Stomach (tissue), 9 donors: ENCODE results near the gene HELZ2. TPM values are rescaled to one million over a fixed set of nuclear protein-coding genes. Genes with fewer than 3 reads are reported as not detected.
A peak's percentile ranks its signal among the peaks of the same experiment; 100 is the strongest.

Source experiments
- DNase-seq, 2 donors: peaks; one replicate each; pipeline versions ENCODE4 v3.0.0 to v3.0.0-alpha.2; 2013 to 2019
- H3K27ac ChIP-seq, 5 donors: fragments of 200-600 bp in 4 of 5; sonication (generic) in 4 of 5; one replicate each; pipeline ENCODE4 v1.5.1; 2013 to 2019; ENCODE audit warnings: mild to moderate bottlenecking in 1 of 5, moderate library complexity in 1 of 5
- H3K27me3 ChIP-seq, 3 donors: fragments of 200-600 bp; sonication (generic); one replicate each; pipeline ENCODE4 v1.5.1; 2017 to 2019; ENCODE audit warnings: mixed run types in 1 of 3
- H3K36me3 ChIP-seq, 4 donors: fragments of 200-600 bp; sonication (generic); 1 replicate in 3 of 4; 2 replicates in 1 of 4; pipeline ENCODE4 v1.5.1; 2016 to 2019
- H3K4me1 ChIP-seq, 4 donors: fragments of 200-600 bp; sonication (generic); one replicate each; pipeline ENCODE4 v1.5.1; 2016 to 2019
- H3K4me3 ChIP-seq, 4 donors: fragments of 200-600 bp; sonication (generic) in 3 of 4; one replicate each; pipeline ENCODE4 v1.5.1; 2016 to 2019; ENCODE audit warnings: mild to moderate bottlenecking in 1 of 4
- H3K9me3 ChIP-seq, 4 donors: fragments of 200-600 bp; sonication (generic); one replicate each; pipeline ENCODE4 v1.5.1; 2016 to 2019
- EP300 ChIP-seq: sonication (generic); formaldehyde crosslinking; IDR thresholded peaks from one replicate; pipeline ENCODE4 v1.6.1; 2017; ENCODE audit warnings: antibody characterized with exemption
- POLR2A ChIP-seq, 4 donors: fragments of 450-650 bp; IDR thresholded peaks; one replicate each; pipeline ENCODE4 v1.6.1; 2016; ENCODE audit warnings: antibody characterized with exemption in 4 of 4, control low read depth in 2 of 4, mild to moderate bottlenecking in 1 of 4, moderate library complexity in 1 of 4
- POLR2AphosphoS5 ChIP-seq, 3 donors: sonication (generic); formaldehyde crosslinking; IDR thresholded peaks; one replicate each; pipeline ENCODE4 v1.6.1; 2016; ENCODE audit warnings: antibody characterized with exemption in 3 of 3
- WGBS, 5 donors: extraction: QIAGEN DNeasy Blood & Tissue Kit in 3 of 5; methylation state at CpG; one replicate each; pipeline versions ENCODE4 v1.1.5 to v1.1.7; 2013 to 2018; 5-methylcytosine and 5-hydroxymethylcytosine counted together
- intact Hi-C: fragments of 100-400 bp; cut with DNase I; formaldehyde crosslinking; loops from one replicate; pipeline ENCODE4 v1.15.1; 2023; ENCODE audit warnings: low total_unique reads
- polyA plus RNA-seq, 3 donors: library from polyadenylated mRNA; stranded (reverse); fragments of 200-250 nt; gene quantifications; one replicate each; pipeline ENCODE4 v1.2.3, GENCODE V29; 2013
- total RNA-seq, 5 donors: library from RNA; depleted of rRNA; stranded (reverse); fragments of >200 nt; gene quantifications; one replicate each; pipeline versions ENCODE4 v1.1.0 to v1.2.3, GENCODE V29; 2014 to 2016
- TF ChIP-seq, protein P1 (sequence below), 7 experiments: fragments of 450-650 bp in 4 of 7; fragments of 200-600 bp in 3 of 7; sonication (generic) in 3 of 7; IDR thresholded peaks; one replicate each; pipeline ENCODE4 v1.5.1; 2016 to 2019; ENCODE audit warnings: antibody characterized with exemption in 7 of 7, control low read depth in 2 of 7, mild to moderate bottlenecking in 1 of 7
- donor health status: healthy with polysubstance abuse.
- donor health status: Bipolar disorder and iron deficiency.
- donor health status: healthy.

The HELZ2 gene
- total and polyA plus RNA-seq, 8 donors, result 4.4 to 95.5 (median 30.1) TPM

DNA sequence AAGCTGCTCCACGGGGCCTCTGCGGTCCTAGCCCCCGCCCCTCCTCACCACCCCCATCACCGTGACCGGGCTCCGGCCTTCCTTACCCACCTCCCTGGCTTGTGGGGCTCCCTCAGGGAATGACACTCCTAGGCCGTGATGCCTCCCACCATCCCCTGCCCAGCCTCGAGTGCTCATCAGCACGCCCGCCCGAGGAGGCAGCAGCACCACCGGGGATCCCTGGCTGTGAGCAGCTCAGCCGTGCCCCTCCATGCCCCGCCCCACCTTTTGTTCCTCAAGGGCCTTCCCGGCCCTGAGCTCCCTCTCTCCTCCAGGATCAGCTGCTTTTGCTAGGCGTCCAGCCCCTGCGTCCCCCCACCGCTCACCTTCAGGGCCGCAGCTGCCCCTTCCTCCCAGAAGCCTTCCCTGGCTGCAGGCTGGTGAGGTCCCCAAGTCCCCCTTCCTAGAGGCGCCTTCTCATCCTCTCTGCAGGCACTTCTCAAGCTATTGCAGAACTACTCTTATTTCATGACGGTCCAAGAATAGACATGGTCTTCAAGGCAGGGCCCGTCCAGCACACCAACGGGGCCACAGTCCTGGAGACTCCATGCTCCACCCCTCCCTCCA, 17.1 kb downstream of the HELZ2 start:
- no peak overlapping the region for H3K27ac ChIP-seq
- 70 to 77% (median 76%) methylated on average over 20 to 23 of the region's 23 CpGs for WGBS, 5 donors
- no peak for DNase-seq
- H3K4me3 ChIP-seq, result no peak overlapping the region
- no peak for TF ChIP-seq POLR2AphosphoS5 (IDR thresholded peaks at IDR 0.05)
- TF ChIP-seq POLR2A (IDR thresholded peaks at IDR 0.05), result no peak
- TF ChIP-seq, protein P1, sequence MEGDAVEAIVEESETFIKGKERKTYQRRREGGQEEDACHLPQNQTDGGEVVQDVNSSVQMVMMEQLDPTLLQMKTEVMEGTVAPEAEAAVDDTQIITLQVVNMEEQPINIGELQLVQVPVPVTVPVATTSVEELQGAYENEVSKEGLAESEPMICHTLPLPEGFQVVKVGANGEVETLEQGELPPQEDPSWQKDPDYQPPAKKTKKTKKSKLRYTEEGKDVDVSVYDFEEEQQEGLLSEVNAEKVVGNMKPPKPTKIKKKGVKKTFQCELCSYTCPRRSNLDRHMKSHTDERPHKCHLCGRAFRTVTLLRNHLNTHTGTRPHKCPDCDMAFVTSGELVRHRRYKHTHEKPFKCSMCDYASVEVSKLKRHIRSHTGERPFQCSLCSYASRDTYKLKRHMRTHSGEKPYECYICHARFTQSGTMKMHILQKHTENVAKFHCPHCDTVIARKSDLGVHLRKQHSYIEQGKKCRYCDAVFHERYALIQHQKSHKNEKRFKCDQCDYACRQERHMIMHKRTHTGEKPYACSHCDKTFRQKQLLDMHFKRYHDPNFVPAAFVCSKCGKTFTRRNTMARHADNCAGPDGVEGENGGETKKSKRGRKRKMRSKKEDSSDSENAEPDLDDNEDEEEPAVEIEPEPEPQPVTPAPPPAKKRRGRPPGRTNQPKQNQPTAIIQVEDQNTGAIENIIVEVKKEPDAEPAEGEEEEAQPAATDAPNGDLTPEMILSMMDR (IDR thresholded peaks at IDR 0.05), result no peak
- TF ChIP-seq EP300, result no peak
- H3K27me3 ChIP-seq, result peaks cover 0 to 28% (median 0%) of the 10 kb centered on the region in 3 donors
- intact Hi-C loops, result no loop called here
- peaks cover 31 to 44% (median 39%) of the 10 kb centered on the region in 4 donors for H3K36me3 ChIP-seq
- peaks cover 8 to 23% (median 22%) of the 10 kb centered on the region in 4 donors for H3K4me1 ChIP-seq
- H3K9me3 ChIP-seq, result no peaks in the 10 kb centered on the region

DNA sequence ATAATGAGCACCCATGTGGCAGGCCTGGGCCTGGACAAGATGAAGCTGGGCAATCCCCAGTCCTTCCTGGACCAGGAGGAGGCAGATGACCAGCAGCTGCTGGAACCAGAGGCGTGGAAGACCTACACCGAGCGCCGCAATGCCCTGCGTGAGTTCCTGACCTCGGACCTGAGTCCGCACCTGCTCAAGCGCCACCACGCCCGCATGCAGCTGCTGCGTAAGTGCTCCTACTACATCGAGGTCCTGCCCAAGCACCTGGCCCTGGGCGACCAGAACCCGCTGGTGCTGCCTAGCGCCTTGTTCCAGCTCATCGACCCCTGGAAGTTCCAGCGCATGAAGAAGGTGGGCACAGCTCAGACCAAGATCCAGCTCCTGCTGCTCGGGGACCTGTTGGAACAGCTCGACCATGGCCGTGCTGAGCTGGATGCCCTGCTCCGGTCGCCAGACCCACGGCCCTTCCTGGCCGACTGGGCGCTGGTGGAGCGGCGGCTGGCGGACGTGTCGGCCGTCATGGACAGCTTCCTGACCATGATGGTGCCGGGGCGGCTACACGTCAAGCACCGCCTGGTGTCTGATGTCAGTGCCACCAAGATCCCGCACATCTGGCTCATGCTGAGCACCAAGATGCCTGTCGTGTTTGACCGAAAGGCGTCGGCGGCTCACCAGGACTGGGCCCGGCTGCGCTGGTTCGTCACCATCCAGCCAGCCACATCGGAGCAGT, 18.2 kb downstream of the HELZ2 start:
- DNase-seq, result no peak
- Histone ChIP-seq H3K4me3 (no peak overlapping the region), H3K4me1 (peaks cover 8 to 23% (median 22%) of the 10 kb centered on the region in 4 donors), H3K27ac (no peak overlapping the region), H3K27me3 (peaks cover 0 to 34% (median 0%) of the 10 kb centered on the region in 3 donors), H3K9me3 (no peaks in the 10 kb centered on the region), H3K36me3 (peaks cover 21 to 32% (median 27%) of the 10 kb centered on the region in 4 donors)
- intact Hi-C loops, result no loop called here
- 89 to 95% (median 93%) methylated on average over 22 to 45 of the region's 45 CpGs for WGBS, 5 donors
- TF ChIP-seq POLR2A (IDR thresholded peaks at IDR 0.05) (no peak), POLR2AphosphoS5 (IDR thresholded peaks at IDR 0.05) (no peak), EP300 (no peak)
- TF ChIP-seq, protein P1 (IDR thresholded peaks at IDR 0.05), result no peak

DNA sequence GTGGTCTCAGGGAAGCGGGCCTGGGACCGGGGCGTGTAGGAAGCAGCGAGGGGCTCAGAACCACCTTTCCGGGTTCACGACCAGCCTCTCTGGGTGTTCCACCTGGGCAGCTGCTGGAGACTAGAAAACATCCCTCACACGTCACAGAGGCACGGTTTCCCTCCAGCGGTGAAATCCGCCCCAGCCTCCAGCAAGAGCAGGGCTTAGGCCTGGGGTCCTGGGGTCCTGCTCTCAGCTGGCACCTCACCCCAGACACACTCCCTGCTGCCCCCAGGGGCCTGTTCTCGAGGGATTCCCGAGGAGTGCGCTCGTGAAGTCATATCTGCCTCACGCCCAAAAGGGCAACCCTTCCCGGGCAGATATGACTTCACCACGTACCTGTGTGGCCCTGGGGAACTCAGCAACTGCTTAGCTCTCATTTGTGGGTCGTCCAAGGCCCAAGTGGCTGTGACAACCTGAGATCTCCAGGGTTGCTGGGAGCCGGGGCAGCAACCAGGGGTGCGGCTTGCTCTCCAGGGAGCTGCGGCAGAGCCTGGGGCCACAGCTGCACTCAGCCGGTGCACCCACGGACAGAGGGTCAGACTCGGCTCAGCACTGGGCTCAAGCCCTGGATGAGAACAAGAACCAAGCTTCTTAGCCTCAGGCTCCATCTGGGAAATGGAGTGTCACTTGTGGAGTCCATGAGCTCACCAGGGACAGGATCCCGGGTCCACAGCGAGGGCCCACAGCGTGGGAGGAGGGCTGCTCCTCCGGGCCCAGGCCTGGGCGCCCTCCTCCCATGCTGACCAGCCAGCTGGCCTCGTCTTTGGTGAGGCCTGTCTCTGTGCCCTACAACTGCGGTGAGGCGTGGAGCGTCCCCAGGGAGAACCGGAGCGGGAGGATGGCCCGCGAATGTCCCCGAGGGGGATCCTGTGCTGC, 19.4 kb downstream of the HELZ2 start:
- TF ChIP-seq EP300, result no peak
- TF ChIP-seq, protein P1 (IDR thresholded peaks at IDR 0.05), result no peak
- Histone ChIP-seq H3K27me3 (peaks cover 0 to 46% (median 0%) of the 10 kb centered on the region in 3 donors), H3K4me1 (peaks cover 8 to 23% (median 22%) of the 10 kb centered on the region in 4 donors), H3K9me3 (no peaks in the 10 kb centered on the region), H3K36me3 (peaks cover 10 to 20% (median 15%) of the 10 kb centered on the region in 4 donors), H3K4me3 (peak overlapping the region; percentile 54 to 73 (median 59)), H3K27ac (peak overlapping the region in 4 of 5 donors; percentile 37 to 60 (median 52))
- 52 to 77% (median 64%) methylated on average over 29 to 38 of the region's 38 CpGs for WGBS, 5 donors
- DNase-seq, result peak in 1 of 2 donors; percentile 66
- intact Hi-C loops, result no loop called here

DNA sequence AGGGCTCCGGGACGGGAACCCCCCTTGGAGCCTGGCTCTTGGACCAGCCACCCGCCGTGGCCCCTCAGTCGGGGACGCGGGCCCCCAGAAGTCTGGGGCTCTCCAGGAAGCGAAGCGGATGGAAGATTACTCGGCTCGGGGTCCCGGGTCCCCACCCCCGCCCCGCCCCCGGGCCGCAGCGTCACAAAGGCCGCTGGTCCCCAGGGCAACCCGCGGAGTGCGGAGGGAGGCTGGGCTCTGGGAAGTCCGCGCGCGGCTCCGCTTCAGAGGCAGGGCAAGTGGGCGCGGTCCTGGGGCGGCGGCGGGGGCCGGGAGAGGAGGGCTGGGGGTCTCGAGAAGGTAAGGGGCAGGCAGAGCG, 20.1 kb downstream of the HELZ2 start, which contains the start of gene FNDC11:
TSS of gene FNDC11 (plus strand) at position 227 of the 358 bp plus-strand sequence. CDS start 1,505 bp downstream, outside the sequence.
- Histone ChIP-seq H3K27me3 (peaks cover 0 to 53% (median 0%) of the 10 kb centered on the region in 3 donors), H3K4me3 (peak within 1 kb of the TSS; percentile 54 to 73 (median 59)), H3K4me1 (peaks cover 8 to 23% (median 22%) of the 10 kb centered on the region in 4 donors), H3K9me3 (no peaks in the 10 kb centered on the region), H3K36me3 (peaks cover 8 to 16% (median 10%) of the 10 kb centered on the region in 4 donors), H3K27ac (peak within 1 kb of the TSS; percentile 4 to 60 (median 45))
- peak; percentile 58 to 87 for DNase-seq
- TF ChIP-seq, protein P1 (IDR thresholded peaks at IDR 0.05), result no peak
- no peak for TF ChIP-seq POLR2AphosphoS5 (IDR thresholded peaks at IDR 0.05)
- no peak for TF ChIP-seq POLR2A (IDR thresholded peaks at IDR 0.05)
- no peak for TF ChIP-seq EP300
- WGBS, 5 donors, result 0 to 1% (median 0%) methylated on average over 3 to 34 of the region's 34 CpGs
- intact Hi-C loops, result no loop called here
